Lung (tissue), 12 donors: ENCODE measurements around the gene SLC9A1. TPM values are rescaled to one million over a fixed set of nuclear protein-coding genes. Genes with fewer than 3 reads are reported as not detected.

Experiments
- ATAC-seq: fragments of 200-7000 bp; cut with Tn5 transposase; one replicate; pipeline ENCODE4 v1.9.1; 2020; ENCODE audit warnings: moderate number of reproducible peaks; ENCODE audit not compliant: insufficient read depth, low FRiP score
- DNase-seq, 3 donors: peaks; one replicate each; pipeline ENCODE4 v3.0.0-alpha.2; 2013 to 2017
- H3K27ac ChIP-seq, 2 donors: one replicate each; pipeline ENCODE4 v1.5.1; 2013; ENCODE audit warnings: mild to moderate bottlenecking in 2 of 2, moderate library complexity in 2 of 2, control low read depth in 1 of 2, inconsistent platforms in 1 of 2, low read depth in 1 of 2, low read length in 1 of 2
- H3K27me3 ChIP-seq, 3 donors: one replicate each; pipeline ENCODE4 v1.5.1; 2013; ENCODE audit warnings: low read length in 2 of 3; ENCODE audit not compliant: control insufficient read depth in 3 of 3, insufficient read depth in 3 of 3
- H3K36me3 ChIP-seq, 4 donors: one replicate each; pipeline ENCODE4 v1.5.1; 2013; ENCODE audit warnings: low read length in 4 of 4, mild to moderate bottlenecking in 1 of 4, moderate library complexity in 1 of 4; ENCODE audit not compliant: control insufficient read depth in 4 of 4, insufficient read depth in 4 of 4
- H3K4me1 ChIP-seq, 5 donors: one replicate each; pipeline ENCODE4 v1.5.1; 2013; ENCODE audit warnings: low read length in 5 of 5, mild to moderate bottlenecking in 2 of 5, moderate library complexity in 1 of 5; ENCODE audit not compliant: control insufficient read depth in 5 of 5, insufficient read depth in 5 of 5
- H3K4me3 ChIP-seq: one replicate; pipeline ENCODE4 v1.5.1; 2013; ENCODE audit warnings: mild to moderate bottlenecking, control low read depth, moderate library complexity
- H3K9ac ChIP-seq, 2 donors: one replicate each; pipeline ENCODE4 v1.5.1; 2013; ENCODE audit warnings: low read length in 2 of 2, control low read depth in 1 of 2; ENCODE audit not compliant: insufficient read depth in 1 of 2
- H3K9me3 ChIP-seq, 4 donors: one replicate each; pipeline ENCODE4 v1.5.1; 2013; ENCODE audit warnings: low read length in 3 of 4, mild to moderate bottlenecking in 1 of 4, moderate library complexity in 1 of 4; ENCODE audit not compliant: control insufficient read depth in 4 of 4, insufficient read depth in 3 of 4
- CTCF ChIP-seq: IDR thresholded peaks from 2 replicates; pipeline ENCODE4 v1.5.1; 2012; ENCODE audit warnings: mild to moderate bottlenecking; ENCODE audit errors: control extremely low read depth, extremely low read depth
- WGBS, 2 donors: extraction: QIAGEN DNeasy Blood & Tissue Kit; methylation state at CpG; one replicate each; pipeline ENCODE4 v1.1.7; 2013; 5-methylcytosine and 5-hydroxymethylcytosine counted together
- polyA plus RNA-seq, 2 donors: library from polyadenylated mRNA; stranded (reverse); fragments of 200-250 nt; gene quantifications; one replicate each; pipeline ENCODE4 v1.2.1, GENCODE V29; 2013
- total RNA-seq, 2 donors: library from RNA; depleted of rRNA in 1 of 2; stranded (reverse); fragments of >200 nt in 1 of 2; gene quantifications; one replicate each; pipeline ENCODE4 v1.2.1, GENCODE V29; 2014 to 2021
- donor health status: control.
- donor health status: control.
- donor health status: Bipolar disorder and iron deficiency.
- donor health status: healthy.
- donor health status: DM: yes; HTN: yes; CAD: no.

The SLC9A1 gene
- total and polyA plus RNA-seq, 4 donors: 19.3 to 48.0 (median 24.6) TPM

DNA sequence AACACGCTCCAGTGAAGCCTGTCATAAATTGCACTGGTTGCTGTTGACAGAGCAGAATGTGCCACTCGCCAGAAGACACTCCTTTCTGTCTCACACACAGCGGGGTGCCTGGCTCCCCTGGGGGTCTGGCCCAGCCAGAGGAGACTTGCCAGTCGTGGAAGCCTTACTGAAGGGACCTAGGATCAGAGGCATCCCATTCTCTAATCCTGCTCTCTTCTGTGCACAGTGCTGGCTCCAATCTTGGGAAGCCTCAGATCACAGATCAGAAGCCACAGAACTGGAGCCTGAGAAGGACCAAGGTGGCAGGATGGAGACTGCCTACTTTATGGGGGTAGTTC is 1.4 kb downstream of the SLC9A1 start:
- DNase-seq: peak in 1 of 3 donors; percentile 11
- no peak for TF ChIP-seq CTCF
- H3K9me3 ChIP-seq: no peaks in the 10 kb centered on the region
- H3K4me3 ChIP-seq: peak overlapping the region; percentile 34
- peaks cover 9 to 32% (median 21%) of the 10 kb centered on the region in 5 donors for H3K4me1 ChIP-seq
- ATAC-seq: no peak
- H3K27ac ChIP-seq: peak overlapping the region; percentile 89 to 92
- no peaks in the 10 kb centered on the region for H3K27me3 ChIP-seq
- peak overlapping the region in 1 of 2 donors; percentile 61 for H3K9ac ChIP-seq
- H3K36me3 ChIP-seq: peaks cover 0 to 2% (median 0%) of the 10 kb centered on the region in 4 donors
- WGBS, 2 donors: 38 to 64% methylated on average over 4 of the region's 4 CpGs

DNA sequence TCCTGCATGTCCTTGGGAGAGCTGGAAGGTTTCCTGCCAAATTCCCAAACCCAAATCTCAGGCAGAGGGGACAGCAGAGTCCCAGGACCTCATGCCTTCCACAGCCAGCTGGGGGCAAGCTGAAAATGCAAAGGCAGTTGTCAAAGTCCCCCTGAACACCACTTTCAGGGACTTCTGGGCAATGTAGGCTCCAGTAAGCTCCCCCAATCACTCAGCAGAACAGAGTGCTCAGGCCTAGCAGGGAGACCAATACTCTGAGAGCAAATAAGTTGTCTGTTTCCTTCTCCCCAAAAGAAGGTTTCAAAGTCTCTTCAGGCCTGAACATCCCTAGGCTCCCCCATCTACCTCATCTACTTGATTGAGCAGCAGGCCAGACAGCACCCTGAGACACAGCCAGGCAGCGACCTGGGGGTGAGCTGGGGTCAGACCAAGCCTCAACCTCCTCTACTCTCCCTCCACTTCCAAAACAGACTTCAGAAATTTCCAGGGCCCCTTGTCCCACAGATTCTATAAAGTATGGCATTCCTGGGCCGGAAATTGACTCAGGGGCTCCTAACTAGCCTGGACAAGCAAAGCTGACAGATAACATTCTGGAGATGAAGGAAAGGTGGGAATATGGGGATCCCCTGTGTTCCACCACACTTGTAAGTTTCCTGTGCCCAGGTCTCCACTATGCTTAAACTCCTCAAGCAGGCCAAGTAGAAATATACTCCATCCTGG is 1.9 kb downstream of the SLC9A1 start:
- Histone ChIP-seq H3K9me3 (no peaks in the 10 kb centered on the region), H3K36me3 (peaks cover 0 to 2% (median 0%) of the 10 kb centered on the region in 4 donors), H3K4me3 (peak overlapping the region; percentile 34), H3K27me3 (no peaks in the 10 kb centered on the region), H3K9ac (peak overlapping the region in 1 of 2 donors; percentile 61), H3K27ac (peak overlapping the region; percentile 89 to 92), H3K4me1 (peaks cover 9 to 32% (median 21%) of the 10 kb centered on the region in 5 donors)
- no peak for TF ChIP-seq CTCF
- WGBS, 2 donors: 62 to 91% methylated on average over 2 of the region's 2 CpGs
- ATAC-seq: no peak
- DNase-seq: peak in 2 of 3 donors; percentile 35 to 37

DNA sequence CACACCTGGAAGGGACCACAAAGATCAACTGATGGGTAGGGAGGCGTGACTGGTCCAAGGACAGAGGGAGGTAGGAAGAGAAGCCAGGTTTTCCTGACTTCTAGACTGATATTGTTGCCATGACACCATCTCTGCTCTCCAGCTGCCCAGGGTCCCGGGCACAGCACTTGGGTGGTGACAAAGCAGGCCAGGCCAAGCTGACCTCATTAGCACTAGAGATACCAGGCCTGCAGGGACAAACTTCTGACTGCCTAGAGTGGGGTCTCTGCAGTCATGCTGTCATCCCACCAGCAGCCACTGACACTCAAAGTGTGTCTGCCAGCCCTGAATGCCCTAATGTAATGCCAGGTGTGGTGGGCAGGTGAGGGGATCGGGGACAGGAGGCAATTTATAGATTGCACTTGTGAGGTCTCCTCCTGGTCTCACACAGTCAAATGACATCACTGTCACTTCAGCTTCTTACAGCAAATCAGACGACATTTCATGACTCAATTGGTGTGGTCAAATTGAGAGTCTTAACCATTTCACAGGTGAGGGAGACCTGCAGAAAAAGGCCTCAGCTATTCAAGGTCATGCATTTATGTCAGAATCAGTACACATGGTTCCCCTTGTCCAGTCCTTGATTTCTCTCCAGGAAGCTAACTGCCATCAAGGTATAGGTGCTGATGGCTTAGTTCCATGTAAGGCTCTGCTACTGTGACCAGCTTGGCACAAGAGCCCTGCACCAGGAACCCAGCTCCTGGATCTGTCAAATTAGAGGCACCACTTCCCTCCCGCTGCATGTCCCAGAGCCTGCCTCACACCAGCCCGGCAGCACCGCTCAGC is 2.7 kb downstream of the SLC9A1 start:
- no peak for DNase-seq
- H3K27me3 ChIP-seq: no peaks in the 10 kb centered on the region
- 51 to 68% methylated on average over 7 of the region's 7 CpGs for WGBS, 2 donors
- no peaks in the 10 kb centered on the region for H3K9me3 ChIP-seq
- TF ChIP-seq CTCF: no peak
- ATAC-seq: no peak
- H3K27ac ChIP-seq: peak overlapping the region; percentile 52 to 89
- H3K4me1 ChIP-seq: peaks cover 9 to 32% (median 21%) of the 10 kb centered on the region in 5 donors
- H3K4me3 ChIP-seq: no peak overlapping the region
- peaks cover 0 to 2% (median 0%) of the 10 kb centered on the region in 4 donors for H3K36me3 ChIP-seq
- peak overlapping the region in 1 of 2 donors; percentile 61 for H3K9ac ChIP-seq
